Activated naive CD8-positive, alpha-beta T cell treated with anti-CD3 and anti-CD28 coated beads, Interleukin-2, amount 50 U/mL, for 24 hours (primary cell): ENCODE results near the gene SLC6A6.
"Not testable (repeated sequence)": the region's sequence is repeated elsewhere in the genome, so short reads cannot be mapped to it uniquely, and the experiment has no call there.

ENCODE experiments used
- ATAC-seq: fragments of 150-1000 bp; cut with Tn5 transposase; one replicate; pipeline ENCODE4 v1.10.0; 2021
- DNase-seq: peaks from one replicate; pipeline ENCODE4 v3.0.0; 2021
- H3K27ac Mint-ChIP-seq: one replicate; pipeline ENCODE4 v1.8.0; 2021; ENCODE audit warnings: mild to moderate bottlenecking, mixed read lengths
- H3K27me3 Mint-ChIP-seq: one replicate; pipeline ENCODE4 v1.8.0; 2021; ENCODE audit warnings: mixed read lengths
- H3K36me3 Mint-ChIP-seq: one replicate; pipeline ENCODE4 v1.8.0; 2021; ENCODE audit warnings: low read depth, mixed read lengths
- H3K4me1 Mint-ChIP-seq: one replicate; pipeline ENCODE4 v1.8.0; 2021; ENCODE audit warnings: mixed read lengths
- H3K4me3 Mint-ChIP-seq: one replicate; pipeline ENCODE4 v1.8.0; 2021; ENCODE audit warnings: mild to moderate bottlenecking, moderate library complexity, mixed read lengths
- H3K9me3 Mint-ChIP-seq: one replicate; pipeline ENCODE4 v1.8.0; 2021; ENCODE audit warnings: mixed read lengths

SLC6A6 gene

DNA sequence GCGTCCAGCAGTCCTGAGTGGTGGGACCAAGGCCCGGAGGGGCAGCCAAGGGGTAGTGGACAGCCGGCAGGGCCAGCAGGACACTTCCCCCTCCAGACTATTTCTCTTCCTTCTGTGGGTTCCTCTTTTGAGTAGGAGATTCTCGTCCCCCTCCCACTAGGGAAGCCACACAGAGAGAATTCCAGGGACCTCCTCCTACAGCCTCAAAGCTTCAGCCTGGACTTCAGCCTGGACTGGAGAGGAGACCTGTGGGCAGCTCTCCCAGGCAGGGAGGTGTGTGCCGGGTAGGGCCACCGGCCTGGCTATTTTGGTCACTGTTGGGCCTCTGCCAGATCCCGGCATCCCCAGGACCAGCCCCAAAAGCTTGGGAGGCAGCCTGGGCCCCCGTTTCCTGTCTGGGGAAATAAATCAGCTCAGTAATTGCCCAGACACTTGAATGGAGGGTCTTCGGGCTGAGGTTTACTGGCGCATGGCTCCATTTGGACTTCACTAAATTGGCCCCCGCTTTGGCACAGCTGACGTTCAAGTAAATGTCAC, 1.3 kb downstream of the SLC6A6 start:
- H3K27me3 Mint-ChIP-seq: no peaks in the 10 kb centered on the region
- peaks cover 59% of the 10 kb centered on the region for H3K4me1 Mint-ChIP-seq
- peak overlapping the region; percentile 99 for H3K4me3 Mint-ChIP-seq
- ATAC-seq (no peak), DNase-seq (no peak)
- H3K36me3 Mint-ChIP-seq: peaks cover 21% of the 10 kb centered on the region
- H3K27ac Mint-ChIP-seq: peak overlapping the region; percentile 99
- no peaks in the 10 kb centered on the region for H3K9me3 Mint-ChIP-seq

GRCh38 chr3:14404186-14404585, 1.8 kb downstream of the SLC6A6 start:
- Mint-ChIP-seq H3K4me3 (peak overlapping the region; percentile 99), H3K4me1 (peaks cover 62% of the 10 kb centered on the region), H3K27me3 (no peaks in the 10 kb centered on the region), H3K9me3 (no peaks in the 10 kb centered on the region), H3K27ac (peak overlapping the region; percentile 70), H3K36me3 (peaks cover 24% of the 10 kb centered on the region)
- ATAC-seq: no peak
- DNase-seq: no peak

DNA sequence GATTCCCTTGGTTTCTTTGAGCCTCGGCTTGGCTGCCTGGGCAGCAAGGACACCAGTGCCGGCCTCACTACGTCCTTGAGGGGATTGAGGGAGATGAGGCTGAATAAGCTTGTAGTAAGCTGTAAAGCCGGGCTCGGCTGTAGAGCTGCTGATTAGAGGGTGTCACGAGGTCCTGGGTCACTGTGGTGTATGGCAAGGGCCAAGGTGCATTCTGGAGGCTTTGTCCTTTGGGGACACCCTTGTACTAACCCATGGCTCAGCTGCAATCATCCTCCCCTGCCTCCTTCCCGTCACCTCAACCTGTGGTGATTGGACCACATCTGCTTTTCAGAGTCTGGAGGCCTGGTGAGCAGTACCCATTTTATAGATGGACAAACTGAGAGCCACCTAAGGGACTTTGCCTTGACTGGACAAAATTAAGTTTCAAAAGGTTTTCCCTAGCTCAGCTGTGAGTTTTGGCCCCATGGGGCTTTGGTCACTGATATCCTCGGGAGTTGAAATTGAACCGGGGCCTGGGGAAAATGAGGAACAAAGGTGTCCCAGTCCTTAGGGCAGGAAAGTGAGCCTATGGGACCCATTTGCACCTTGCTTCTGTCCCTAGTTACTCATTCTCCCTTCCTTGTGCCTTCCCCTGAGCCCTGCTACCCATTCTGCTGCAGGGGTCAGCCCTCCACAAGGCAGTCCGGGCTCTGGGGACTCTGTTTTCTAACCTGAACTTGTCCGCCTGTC, 2.4 kb downstream of the SLC6A6 start:
- H3K27me3 Mint-ChIP-seq: no peaks in the 10 kb centered on the region
- no peaks in the 10 kb centered on the region for H3K9me3 Mint-ChIP-seq
- no peak overlapping the region for H3K27ac Mint-ChIP-seq
- peaks cover 27% of the 10 kb centered on the region for H3K36me3 Mint-ChIP-seq
- DNase-seq (no peak), ATAC-seq (no peak)
- peak overlapping the region; percentile 99 for H3K4me3 Mint-ChIP-seq
- H3K4me1 Mint-ChIP-seq: peaks cover 68% of the 10 kb centered on the region

GRCh38 chr3:14405360-14406238, 3.2 kb downstream of the SLC6A6 start:
- peaks cover 74% of the 10 kb centered on the region for H3K4me1 Mint-ChIP-seq
- peaks cover 32% of the 10 kb centered on the region for H3K36me3 Mint-ChIP-seq
- H3K4me3 Mint-ChIP-seq: peak overlapping the region; percentile 99
- no peak overlapping the region for H3K27ac Mint-ChIP-seq
- no peaks in the 10 kb centered on the region for H3K9me3 Mint-ChIP-seq
- no peak for DNase-seq
- ATAC-seq: no peak
- no peaks in the 10 kb centered on the region for H3K27me3 Mint-ChIP-seq

DNA sequence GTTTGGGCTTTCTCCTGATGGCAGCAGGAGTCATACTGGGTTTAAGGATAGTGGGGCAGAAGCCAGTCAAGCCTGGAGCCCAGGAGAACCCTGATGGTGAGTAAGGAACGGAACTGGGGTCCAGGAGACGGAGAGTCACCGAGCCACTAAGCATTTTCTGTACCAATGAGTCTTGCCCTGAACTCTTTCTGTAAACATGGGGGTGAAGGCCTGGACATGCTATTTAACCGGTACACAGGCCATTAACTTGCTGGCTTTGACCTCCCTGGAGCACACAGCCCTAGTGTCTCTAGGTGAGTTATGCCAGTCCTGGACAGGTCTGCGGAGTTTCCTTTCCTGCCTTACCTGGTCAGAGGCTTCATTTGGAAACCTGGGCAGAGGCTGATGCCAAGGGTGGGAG, 3.9 kb downstream of the SLC6A6 start:
- H3K9me3 Mint-ChIP-seq: no peaks in the 10 kb centered on the region
- DNase-seq (no peak), ATAC-seq (no peak)
- H3K27me3 Mint-ChIP-seq: no peaks in the 10 kb centered on the region
- peaks cover 40% of the 10 kb centered on the region for H3K36me3 Mint-ChIP-seq
- no peak overlapping the region for H3K4me3 Mint-ChIP-seq
- H3K4me1 Mint-ChIP-seq: peaks cover 77% of the 10 kb centered on the region
- H3K27ac Mint-ChIP-seq: peak overlapping the region; percentile 31

GRCh38 chr3:14406766-14407165, 4.4 kb downstream of the SLC6A6 start:
- Mint-ChIP-seq H3K27me3 (no peaks in the 10 kb centered on the region), H3K9me3 (no peaks in the 10 kb centered on the region), H3K27ac (peak overlapping the region; percentile 31), H3K36me3 (peaks cover 41% of the 10 kb centered on the region), H3K4me1 (peaks cover 77% of the 10 kb centered on the region), H3K4me3 (no peak overlapping the region)
- DNase-seq: no peak
- no peak for ATAC-seq

- peaks cover 44% of the 10 kb centered on the region for H3K36me3 Mint-ChIP-seq
- no peak for ATAC-seq
- H3K4me1 Mint-ChIP-seq: peaks cover 76% of the 10 kb centered on the region
- DNase-seq: no peak
- H3K27me3 Mint-ChIP-seq: no peaks in the 10 kb centered on the region
- peak overlapping the region; percentile 15 for H3K27ac Mint-ChIP-seq
- H3K4me3 Mint-ChIP-seq: no peak overlapping the region
- H3K9me3 Mint-ChIP-seq: no peaks in the 10 kb centered on the region
Measured at GRCh38 chr3:14407203-14407602, 4.8 kb downstream of the SLC6A6 start.

DNA sequence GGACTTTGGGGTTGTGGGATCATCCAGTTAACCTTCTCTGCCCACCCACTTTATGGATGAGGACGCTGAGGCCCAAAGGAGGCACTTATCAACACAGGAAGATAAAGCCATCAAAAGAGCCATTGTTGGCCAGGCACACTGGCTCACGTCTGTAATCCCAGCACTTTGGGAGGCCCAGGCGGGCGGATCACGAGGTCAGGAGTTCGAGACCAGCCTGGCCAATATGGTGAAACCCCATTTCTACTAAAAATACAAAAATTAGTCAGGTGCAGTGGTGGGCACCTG, 7.3 kb downstream of the SLC6A6 start:
- Mint-ChIP-seq H3K4me1 (peaks cover 72% of the 10 kb centered on the region), H3K36me3 (peaks cover 39% of the 10 kb centered on the region), H3K27ac (peak overlapping the region; percentile 95)
- H3K27me3 Mint-ChIP-seq, ATAC-seq, H3K9me3 Mint-ChIP-seq, H3K4me3 Mint-ChIP-seq, DNase-seq: not testable (repeated sequence)

GRCh38 chr3:14410106-14410502, 7.7 kb downstream of the SLC6A6 start:
- Mint-ChIP-seq H3K27me3 (no peaks in the 10 kb centered on the region), H3K27ac (peak overlapping the region; percentile 95)

DNA sequence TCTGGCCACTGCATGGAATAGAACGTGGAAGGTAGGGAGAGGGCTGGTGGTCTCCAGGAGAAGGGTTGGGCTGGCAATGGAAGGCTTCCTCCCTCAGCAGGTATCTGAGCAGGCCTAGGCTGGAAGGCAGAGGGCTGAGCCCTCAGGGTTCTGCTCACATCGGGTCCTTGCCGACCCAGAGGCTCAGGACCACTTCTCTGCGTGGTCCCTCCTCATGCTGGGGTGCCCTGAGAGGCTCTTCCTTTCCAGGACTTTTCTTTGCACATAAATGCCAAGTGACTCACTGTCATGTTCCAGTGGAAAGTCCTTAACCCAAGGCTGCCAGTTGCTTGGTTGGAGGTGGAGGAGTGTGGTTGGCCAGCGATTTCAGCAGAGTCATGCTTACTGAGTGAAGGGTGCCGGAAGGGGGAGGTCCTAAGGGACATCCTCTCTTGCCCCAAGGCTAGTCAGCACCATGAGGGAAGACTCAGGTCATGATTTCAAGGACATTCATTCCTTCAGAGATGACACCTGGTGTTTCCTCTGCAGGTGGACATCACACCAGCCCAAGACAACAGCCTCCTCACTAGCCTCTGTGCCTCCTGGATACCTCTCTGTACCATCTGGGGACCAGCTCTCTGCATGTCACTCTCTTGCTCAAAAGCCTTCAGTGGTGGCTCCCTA, 8.2 kb downstream of the SLC6A6 start:
- Mint-ChIP-seq H3K4me3 (peak overlapping the region; percentile 70), H3K4me1 (peaks cover 63% of the 10 kb centered on the region), H3K36me3 (peaks cover 42% of the 10 kb centered on the region)

More at GRCh38 chr3:14410106-14410502, 7.7 kb downstream of the SLC6A6 start:
- no peak for DNase-seq
- H3K4me1 Mint-ChIP-seq: peaks cover 68% of the 10 kb centered on the region
- ATAC-seq: peak; percentile 29
- peaks cover 42% of the 10 kb centered on the region for H3K36me3 Mint-ChIP-seq
- H3K4me3 Mint-ChIP-seq: peak overlapping the region; percentile 70
- no peaks in the 10 kb centered on the region for H3K9me3 Mint-ChIP-seq

DNA sequence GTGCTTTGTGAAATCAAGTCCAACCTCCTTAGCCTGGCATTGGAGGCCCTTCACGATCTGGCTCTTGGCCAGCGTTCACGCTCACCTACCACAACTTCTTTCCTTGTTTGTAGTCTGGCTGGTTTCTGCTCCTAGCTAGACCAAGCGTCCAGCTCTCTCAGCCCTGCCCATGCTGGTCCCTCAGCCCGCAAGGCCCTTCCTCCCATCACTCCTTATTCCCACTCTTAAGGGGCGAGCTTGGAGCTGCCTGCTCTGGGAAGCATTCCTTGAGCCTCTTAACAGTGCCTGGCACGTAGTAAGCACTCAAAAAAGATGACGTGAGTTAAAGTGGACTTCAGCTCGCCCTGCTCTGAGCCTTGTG, 8.7 kb downstream of the SLC6A6 start:
- Mint-ChIP-seq H3K4me3 (no peak overlapping the region), H3K9me3 (no peaks in the 10 kb centered on the region), H3K36me3 (peaks cover 47% of the 10 kb centered on the region), H3K27ac (peak overlapping the region; percentile 95), H3K27me3 (no peaks in the 10 kb centered on the region), H3K4me1 (peaks cover 59% of the 10 kb centered on the region)
- no peak for DNase-seq
- ATAC-seq: no peak

More for the DNA sequence above, 8.2 kb downstream of the SLC6A6 start:
- DNase-seq (peak; percentile 58), ATAC-seq (peak; percentile 96)
- H3K27ac Mint-ChIP-seq: peak overlapping the region; percentile 95
- H3K27me3 Mint-ChIP-seq: no peaks in the 10 kb centered on the region
- no peaks in the 10 kb centered on the region for H3K9me3 Mint-ChIP-seq

GRCh38 chr3:14411988-14412387, 9.6 kb downstream of the SLC6A6 start:
- Mint-ChIP-seq H3K9me3 (no peaks in the 10 kb centered on the region), H3K27me3 (no peaks in the 10 kb centered on the region), H3K36me3 (peaks cover 44% of the 10 kb centered on the region), H3K4me1 (peaks cover 52% of the 10 kb centered on the region), H3K27ac (no peak overlapping the region), H3K4me3 (no peak overlapping the region)
- no peak for ATAC-seq
- DNase-seq: no peak

GRCh38 chr3:14412831-14413380, 10.5 kb downstream of the SLC6A6 start:
- H3K4me3 Mint-ChIP-seq: no peak overlapping the region
- ATAC-seq (no peak), DNase-seq (no peak)
- no peaks in the 10 kb centered on the region for H3K9me3 Mint-ChIP-seq
- no peak overlapping the region for H3K27ac Mint-ChIP-seq
- H3K4me1 Mint-ChIP-seq: peaks cover 43% of the 10 kb centered on the region
- H3K27me3 Mint-ChIP-seq: no peaks in the 10 kb centered on the region
- peaks cover 44% of the 10 kb centered on the region for H3K36me3 Mint-ChIP-seq

DNA sequence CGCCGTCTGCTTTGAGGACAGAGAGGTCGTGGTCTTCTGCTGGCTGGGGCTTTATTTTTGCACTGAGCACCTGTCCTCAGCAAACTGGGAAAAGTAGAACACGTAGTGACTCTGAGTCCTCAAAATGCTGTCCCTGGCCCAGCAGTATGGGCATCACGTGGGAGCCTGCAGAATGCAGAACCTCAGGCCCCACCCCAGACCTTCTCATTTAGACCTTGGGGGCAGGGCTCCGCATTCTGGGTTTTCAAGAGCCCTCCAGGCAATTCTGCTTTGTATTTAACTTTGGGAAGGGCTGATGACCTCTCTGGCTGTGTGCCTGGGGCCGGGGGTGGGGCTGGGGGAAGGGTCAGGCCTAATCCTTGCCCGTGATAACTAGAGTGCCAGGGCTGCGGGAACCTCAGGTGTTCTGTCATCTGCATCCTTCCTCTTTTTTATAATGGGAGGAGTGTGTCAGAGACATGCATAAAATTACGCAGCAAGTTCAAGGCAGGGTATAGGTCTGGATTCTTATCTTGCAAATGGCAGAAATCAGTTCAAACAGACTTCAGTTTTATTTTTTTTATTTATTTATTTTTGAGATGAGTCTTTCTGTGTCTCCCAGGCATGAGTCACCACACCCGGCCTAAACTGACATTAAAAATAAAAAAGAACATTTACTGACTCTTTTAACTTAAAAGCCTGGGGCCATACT, 11.1 kb downstream of the SLC6A6 start:
- ATAC-seq (no peak), DNase-seq (no peak)
- no peaks in the 10 kb centered on the region for H3K27me3 Mint-ChIP-seq
- peaks cover 50% of the 10 kb centered on the region for H3K36me3 Mint-ChIP-seq
- no peak overlapping the region for H3K4me3 Mint-ChIP-seq
- H3K27ac Mint-ChIP-seq: no peak overlapping the region
- H3K4me1 Mint-ChIP-seq: peaks cover 40% of the 10 kb centered on the region
- H3K9me3 Mint-ChIP-seq: no peaks in the 10 kb centered on the region
